Astrocyte of the cerebellum (primary cell): ENCODE results near the gene OR10H3.
"Not testable (repeated sequence)": the region's sequence is repeated elsewhere in the genome, so short reads cannot be mapped to it uniquely, and the experiment has no call there.

Source experiments
- DNase-seq: peaks from one replicate; pipeline ENCODE4 v3.0.0-alpha.2; 2011; ENCODE audit warnings: low read depth
- H3K4me3 ChIP-seq: 2 replicates; pipeline ENCODE4 v1.5.1; 2011; ENCODE audit warnings: mild to moderate bottlenecking, low read depth, low read length, moderate library complexity
- in situ Hi-C: cut with HindIII; loops from 2 replicates; pipeline ENCODE4 v1.10.0; 2017; ENCODE audit warnings: low sequenced_read_pairs
- TF ChIP-seq, protein P1 (sequence below): IDR thresholded peaks from 2 replicates; pipeline ENCODE4 v1.5.1; 2012; ENCODE audit warnings: low read length, low read depth, moderate library complexity, mild to moderate bottlenecking; ENCODE audit errors: missing control alignments

Gene OR10H3

DNA sequence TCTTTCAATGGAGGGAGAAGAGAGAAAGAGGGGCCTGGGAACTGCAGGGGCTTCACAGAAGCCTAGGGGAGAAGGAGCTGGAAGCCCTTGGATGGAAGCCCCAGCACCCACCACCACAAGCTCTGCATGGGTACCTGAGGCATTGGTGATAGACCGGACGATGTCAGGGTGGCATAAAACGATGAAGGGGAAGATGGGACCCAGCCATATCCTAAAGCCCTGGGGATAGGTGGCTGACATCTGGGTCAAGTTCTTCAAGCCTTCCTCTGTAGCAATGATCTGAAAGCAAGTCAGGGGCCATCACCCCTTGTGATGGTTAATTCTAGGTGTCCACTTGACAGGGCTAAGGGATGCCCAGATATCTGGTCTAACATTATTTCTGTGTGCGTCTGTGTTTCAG lies 38.5 kb downstream of the OR10H3 start:
- no peak for DNase-seq
- no peak overlapping the region for H3K4me3 ChIP-seq
- TF ChIP-seq, protein P1, sequence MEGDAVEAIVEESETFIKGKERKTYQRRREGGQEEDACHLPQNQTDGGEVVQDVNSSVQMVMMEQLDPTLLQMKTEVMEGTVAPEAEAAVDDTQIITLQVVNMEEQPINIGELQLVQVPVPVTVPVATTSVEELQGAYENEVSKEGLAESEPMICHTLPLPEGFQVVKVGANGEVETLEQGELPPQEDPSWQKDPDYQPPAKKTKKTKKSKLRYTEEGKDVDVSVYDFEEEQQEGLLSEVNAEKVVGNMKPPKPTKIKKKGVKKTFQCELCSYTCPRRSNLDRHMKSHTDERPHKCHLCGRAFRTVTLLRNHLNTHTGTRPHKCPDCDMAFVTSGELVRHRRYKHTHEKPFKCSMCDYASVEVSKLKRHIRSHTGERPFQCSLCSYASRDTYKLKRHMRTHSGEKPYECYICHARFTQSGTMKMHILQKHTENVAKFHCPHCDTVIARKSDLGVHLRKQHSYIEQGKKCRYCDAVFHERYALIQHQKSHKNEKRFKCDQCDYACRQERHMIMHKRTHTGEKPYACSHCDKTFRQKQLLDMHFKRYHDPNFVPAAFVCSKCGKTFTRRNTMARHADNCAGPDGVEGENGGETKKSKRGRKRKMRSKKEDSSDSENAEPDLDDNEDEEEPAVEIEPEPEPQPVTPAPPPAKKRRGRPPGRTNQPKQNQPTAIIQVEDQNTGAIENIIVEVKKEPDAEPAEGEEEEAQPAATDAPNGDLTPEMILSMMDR, result no peak
- in situ Hi-C loops, result no loop called here

DNA sequence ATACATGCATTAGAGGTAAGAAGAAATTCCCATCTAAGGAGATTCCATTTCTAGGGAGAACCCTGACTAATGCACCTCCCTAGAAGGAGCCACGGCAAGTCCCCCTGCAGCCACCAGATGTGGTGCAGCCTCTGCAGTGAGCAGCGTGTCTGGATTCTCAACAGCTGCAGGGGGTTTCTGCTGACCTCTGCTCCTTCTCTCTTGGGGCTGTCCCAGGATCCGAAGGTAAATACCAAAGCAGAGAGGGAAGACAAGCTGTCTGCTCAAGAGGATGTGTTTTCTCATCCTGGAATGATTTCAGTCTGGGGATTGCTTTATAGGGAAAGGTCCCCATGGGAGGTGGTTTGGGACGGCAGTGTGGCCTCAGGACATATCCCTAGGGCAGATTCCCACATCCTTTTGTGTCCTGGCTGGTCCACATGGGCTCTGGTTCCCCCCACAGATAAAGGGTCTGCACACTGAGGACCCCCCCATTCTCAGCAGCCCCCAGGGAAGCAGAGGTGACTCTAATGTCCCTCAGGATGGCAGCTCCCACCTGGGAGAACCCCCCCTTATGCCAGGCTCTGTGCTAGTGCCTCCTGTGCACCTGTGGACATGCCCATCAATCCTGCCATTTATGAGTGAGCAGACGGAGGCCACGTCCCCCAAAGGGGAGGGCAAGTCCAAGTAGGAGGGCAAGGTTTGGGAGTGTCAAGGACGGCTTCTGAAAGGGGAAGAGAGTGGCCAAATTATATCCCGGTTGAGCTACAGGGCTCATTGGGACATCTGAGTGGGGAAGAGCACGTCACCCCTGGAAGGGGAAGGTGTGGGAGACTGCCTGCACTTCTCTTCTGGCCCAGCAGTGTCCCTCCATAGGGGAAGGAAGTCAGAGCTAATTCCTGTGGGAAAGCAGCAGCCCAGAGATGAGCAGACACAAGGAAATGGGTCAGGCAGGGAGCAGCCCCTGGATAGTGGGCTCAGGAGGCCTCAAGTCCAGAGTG lies 39.5 kb downstream of the OR10H3 start:
- in situ Hi-C loops, result no loop called here
- DNase-seq, result no peak
- no peak overlapping the region for H3K4me3 ChIP-seq
- TF ChIP-seq, protein P1, result no peak

DNA sequence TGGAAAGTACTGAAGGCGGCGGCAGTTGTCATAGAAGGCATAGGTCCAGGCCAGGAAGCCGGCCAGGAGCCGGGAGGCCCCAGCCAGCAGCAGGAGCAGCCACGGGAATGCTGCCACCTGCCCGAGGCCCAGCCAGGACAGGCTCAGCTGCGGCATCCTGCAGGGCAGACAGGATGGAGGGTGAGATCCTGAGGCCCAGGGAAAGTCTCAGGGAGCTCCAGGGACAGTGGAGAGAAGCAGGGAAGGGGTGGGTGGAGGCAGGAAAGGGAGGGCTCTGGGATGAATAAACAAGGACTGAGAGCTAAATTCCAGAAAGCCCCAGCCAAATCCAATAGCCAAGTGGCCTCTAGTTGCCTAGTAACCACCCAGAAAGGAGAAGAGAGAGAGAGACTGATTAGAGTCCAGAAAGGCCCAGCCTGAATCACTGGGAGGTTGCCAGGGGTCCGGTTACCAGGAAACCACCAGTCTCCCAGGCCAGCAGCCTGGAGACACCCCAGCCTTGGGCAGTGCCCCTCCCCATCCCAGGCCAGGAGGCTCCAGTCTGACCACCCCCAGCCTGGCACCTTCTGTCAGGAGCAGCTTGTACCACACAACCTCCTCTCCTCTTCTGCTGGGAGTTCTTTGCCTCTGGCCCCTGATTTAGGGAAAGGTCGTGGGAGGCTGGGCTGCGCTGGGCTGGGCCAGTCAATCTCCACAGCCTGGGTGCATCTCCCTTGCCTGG lies 42.1 kb downstream of the OR10H3 start:
- TF ChIP-seq, protein P1, result no peak
- in situ Hi-C loops, result no loop called here
- no peak overlapping the region for H3K4me3 ChIP-seq
- DNase-seq, result no peak

DNA sequence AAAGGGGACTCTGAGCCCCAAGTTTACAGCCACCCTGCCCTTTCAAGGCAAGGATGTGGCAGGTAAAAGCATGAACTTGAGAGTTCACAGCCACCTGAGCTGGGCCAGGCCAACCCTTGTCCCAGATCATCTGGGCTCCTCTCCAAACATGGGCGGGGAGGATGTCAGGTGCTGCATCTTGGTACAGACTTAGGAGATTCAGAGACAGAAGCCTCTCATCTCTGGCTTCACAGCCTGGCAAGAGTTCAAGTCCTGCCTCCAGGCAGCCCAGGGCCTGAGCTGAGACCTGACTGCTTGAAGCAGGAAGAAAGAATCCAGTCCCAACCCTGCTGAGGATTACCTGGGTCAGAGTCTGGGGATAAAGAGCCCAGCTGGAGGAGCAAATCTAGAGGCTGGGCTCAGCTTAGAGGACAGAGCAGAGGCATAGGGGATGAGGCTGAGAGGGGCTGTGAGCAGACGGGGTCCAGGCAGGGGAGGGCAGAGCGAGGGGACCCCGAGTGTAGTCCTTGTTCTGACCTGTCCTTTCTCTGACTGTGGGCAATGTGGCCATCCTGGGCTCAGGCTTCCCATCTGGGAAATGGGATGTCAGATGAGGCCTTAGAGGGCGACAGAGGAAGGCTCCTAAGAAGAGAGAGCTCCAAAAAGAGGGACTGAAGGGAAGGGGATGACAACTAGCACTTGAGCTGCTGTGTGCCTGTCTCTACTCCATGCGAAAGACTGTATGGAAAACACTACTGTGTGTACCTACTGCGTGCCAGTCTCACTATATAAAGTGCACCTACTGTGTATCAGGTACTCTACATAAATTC lies 43.0 kb downstream of the OR10H3 start:
- TF ChIP-seq, protein P1, result no peak

DNA sequence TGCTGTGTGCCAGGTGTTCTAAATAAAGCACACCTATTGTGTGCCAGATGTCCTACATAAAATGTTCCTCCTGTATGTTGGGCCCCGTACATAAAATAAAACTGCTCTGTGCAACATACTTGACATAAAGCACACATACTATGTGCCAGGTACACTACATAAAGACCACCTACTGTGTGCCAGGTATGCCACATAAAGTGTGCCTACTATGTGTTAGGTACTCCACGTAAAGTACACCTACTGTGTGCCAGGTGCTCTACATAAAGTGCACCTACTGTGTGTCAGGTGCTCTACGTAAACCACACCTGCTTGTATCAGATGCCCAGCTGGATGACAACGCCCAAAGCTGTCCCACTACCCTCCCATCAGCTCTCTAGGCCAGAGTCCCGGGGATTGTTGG lies 43.9 kb downstream of the OR10H3 start:
- TF ChIP-seq, protein P1, result no peak
- in situ Hi-C loops, result no loop called here
- no peak overlapping the region for H3K4me3 ChIP-seq
- no peak for DNase-seq

More for the DNA sequence above, 43.0 kb downstream of the OR10H3 start:
- in situ Hi-C loops, result no loop called here
- no peak overlapping the region for H3K4me3 ChIP-seq
- no peak for DNase-seq

DNA sequence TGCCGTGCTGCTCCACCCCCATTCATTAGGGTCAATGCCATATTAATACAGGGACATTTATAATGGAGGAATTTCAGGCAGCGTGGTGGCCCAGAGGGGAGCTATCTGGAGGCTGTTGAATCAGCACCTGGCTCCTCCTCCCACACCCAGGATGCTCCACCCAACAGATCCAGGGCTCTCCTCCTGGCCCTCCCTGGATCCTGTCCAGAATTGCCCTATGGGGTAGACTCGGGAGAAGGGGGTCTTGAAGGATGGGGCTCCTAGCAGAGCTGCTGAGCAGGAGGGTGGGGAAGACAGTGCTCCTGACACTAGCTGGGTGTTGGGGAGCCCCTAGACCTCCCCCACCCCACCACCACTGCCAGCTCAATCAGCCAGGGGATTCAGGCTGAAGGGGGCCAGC lies 44.4 kb downstream of the OR10H3 start:
- DNase-seq, result no peak
- H3K4me3 ChIP-seq, result no peak overlapping the region
- in situ Hi-C loops, result no loop called here
- TF ChIP-seq, protein P1, result no peak

DNA sequence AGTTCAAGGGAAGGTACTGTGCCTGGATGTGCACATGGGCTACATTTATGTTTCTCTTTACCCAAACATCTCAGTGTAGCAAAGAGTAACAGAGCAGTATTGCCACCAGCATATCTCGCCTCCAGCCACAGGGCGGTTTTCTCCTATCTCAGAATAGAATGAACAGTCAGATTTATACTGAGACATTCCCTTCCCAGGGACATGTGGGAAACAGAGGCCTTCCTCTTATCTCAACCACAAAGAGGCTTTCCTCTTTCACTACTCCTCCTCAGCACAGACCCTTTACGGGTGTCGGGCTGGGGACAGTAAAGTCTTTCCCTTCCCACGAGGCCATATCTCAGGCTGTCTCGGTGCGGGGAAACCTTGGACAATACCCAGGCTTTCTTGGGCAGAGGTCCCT lies 45.1 kb downstream of the OR10H3 start:
- in situ Hi-C loops, DNase-seq, H3K4me3 ChIP-seq: not testable (repeated sequence)
